HL-60 (cell line): ENCODE results near the gene KRT75.

ENCODE experiments used
- DNase-seq, 2 experiments: peaks; one replicate each; pipeline ENCODE4 v3.0.0-alpha.2; 2010 to 2020; ENCODE audit warnings: low read depth in 1 of 2, low spot score in 1 of 2
- H3K27ac ChIP-seq: fragments of 250-450 bp; sonication (Bioruptor Pico); replicated peaks from 2 replicates; pipeline ENCODE4 v1.5.1; 2020; ENCODE audit warnings: mild to moderate bottlenecking, moderate library complexity
- H3K27me3 ChIP-seq: fragments of 250-450 bp; sonication (Bioruptor Pico); 2 replicates; pipeline ENCODE4 v1.5.1; 2021; ENCODE audit warnings: mild to moderate bottlenecking, moderate library complexity; ENCODE audit not compliant: insufficient read depth, poor library complexity, severe bottlenecking
- H3K4me3 ChIP-seq: replicated peaks from 2 replicates; pipeline ENCODE4 v1.5.1; 2011; ENCODE audit warnings: mild to moderate bottlenecking, control low read depth, low read length; ENCODE audit not compliant: insufficient read depth
- GABPA ChIP-seq: IDR thresholded peaks from 2 replicates; pipeline ENCODE4 v1.6.1; 2012; ENCODE audit warnings: low read depth
- POLR2AphosphoS5 ChIP-seq: IDR thresholded peaks from 2 replicates; pipeline ENCODE4 v1.6.1; 2012; ENCODE audit warnings: low read depth
- SPI1 ChIP-seq: IDR thresholded peaks from 2 replicates; pipeline ENCODE4 v1.6.1; 2012; ENCODE audit warnings: low read depth, mild to moderate bottlenecking, borderline replicate concordance
- TF ChIP-seq, protein P1 (sequence below): IDR thresholded peaks from 2 replicates; pipeline ENCODE4 v1.6.1; 2012; ENCODE audit warnings: low read depth; ENCODE audit not compliant: insufficient replicate concordance
- TF ChIP-seq, protein P2 (sequence below): IDR thresholded peaks from one replicate; pipeline ENCODE4 v1.5.1; 2011; ENCODE audit warnings: low read length, control low read depth, inconsistent platforms; ENCODE audit not compliant: insufficient read depth

KRT75 gene

DNA sequence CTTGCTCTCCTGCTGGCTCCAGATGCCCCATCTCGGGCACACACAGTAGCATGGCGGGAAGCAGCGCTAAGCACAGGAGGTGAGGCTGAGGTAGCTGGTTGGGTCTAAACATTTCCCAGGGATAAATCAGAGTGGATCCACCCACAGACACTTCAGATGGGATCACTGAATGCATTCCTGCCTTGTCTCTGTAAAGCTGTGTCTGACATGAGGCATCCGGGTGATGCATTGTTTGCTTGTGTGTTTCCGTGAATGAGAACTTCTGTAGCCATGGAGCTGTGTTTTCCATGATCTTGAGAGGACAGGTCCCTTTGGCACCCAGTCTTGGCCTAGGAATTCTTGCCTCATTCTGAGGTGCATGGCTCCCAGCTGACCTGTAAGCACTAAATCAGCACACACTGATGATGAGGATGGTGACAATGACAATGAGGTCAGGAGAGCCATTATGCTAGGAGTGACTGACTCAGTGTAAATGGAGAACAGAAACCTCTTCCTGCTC is 6.7 kb upstream of the KRT75 start:
- H3K4me3 ChIP-seq = no peak overlapping the region
- H3K27ac ChIP-seq = no peak overlapping the region
- TF ChIP-seq, protein P1, sequence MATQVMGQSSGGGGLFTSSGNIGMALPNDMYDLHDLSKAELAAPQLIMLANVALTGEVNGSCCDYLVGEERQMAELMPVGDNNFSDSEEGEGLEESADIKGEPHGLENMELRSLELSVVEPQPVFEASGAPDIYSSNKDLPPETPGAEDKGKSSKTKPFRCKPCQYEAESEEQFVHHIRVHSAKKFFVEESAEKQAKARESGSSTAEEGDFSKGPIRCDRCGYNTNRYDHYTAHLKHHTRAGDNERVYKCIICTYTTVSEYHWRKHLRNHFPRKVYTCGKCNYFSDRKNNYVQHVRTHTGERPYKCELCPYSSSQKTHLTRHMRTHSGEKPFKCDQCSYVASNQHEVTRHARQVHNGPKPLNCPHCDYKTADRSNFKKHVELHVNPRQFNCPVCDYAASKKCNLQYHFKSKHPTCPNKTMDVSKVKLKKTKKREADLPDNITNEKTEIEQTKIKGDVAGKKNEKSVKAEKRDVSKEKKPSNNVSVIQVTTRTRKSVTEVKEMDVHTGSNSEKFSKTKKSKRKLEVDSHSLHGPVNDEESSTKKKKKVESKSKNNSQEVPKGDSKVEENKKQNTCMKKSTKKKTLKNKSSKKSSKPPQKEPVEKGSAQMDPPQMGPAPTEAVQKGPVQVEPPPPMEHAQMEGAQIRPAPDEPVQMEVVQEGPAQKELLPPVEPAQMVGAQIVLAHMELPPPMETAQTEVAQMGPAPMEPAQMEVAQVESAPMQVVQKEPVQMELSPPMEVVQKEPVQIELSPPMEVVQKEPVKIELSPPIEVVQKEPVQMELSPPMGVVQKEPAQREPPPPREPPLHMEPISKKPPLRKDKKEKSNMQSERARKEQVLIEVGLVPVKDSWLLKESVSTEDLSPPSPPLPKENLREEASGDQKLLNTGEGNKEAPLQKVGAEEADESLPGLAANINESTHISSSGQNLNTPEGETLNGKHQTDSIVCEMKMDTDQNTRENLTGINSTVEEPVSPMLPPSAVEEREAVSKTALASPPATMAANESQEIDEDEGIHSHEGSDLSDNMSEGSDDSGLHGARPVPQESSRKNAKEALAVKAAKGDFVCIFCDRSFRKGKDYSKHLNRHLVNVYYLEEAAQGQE = no peak
- TF ChIP-seq, protein P2, sequence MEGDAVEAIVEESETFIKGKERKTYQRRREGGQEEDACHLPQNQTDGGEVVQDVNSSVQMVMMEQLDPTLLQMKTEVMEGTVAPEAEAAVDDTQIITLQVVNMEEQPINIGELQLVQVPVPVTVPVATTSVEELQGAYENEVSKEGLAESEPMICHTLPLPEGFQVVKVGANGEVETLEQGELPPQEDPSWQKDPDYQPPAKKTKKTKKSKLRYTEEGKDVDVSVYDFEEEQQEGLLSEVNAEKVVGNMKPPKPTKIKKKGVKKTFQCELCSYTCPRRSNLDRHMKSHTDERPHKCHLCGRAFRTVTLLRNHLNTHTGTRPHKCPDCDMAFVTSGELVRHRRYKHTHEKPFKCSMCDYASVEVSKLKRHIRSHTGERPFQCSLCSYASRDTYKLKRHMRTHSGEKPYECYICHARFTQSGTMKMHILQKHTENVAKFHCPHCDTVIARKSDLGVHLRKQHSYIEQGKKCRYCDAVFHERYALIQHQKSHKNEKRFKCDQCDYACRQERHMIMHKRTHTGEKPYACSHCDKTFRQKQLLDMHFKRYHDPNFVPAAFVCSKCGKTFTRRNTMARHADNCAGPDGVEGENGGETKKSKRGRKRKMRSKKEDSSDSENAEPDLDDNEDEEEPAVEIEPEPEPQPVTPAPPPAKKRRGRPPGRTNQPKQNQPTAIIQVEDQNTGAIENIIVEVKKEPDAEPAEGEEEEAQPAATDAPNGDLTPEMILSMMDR = no peak
- TF ChIP-seq GABPA = no peak
- no peak for TF ChIP-seq POLR2AphosphoS5
- no peak for TF ChIP-seq SPI1
- DNase-seq = no peak
- H3K27me3 ChIP-seq = peaks cover 4% of the 10 kb centered on the region

- no peak for DNase-seq
- TF ChIP-seq, protein P1 = no peak
- TF ChIP-seq, protein P2 = no peak
- TF ChIP-seq POLR2AphosphoS5 (no peak), GABPA (no peak), SPI1 (no peak)
- H3K27ac ChIP-seq = no peak overlapping the region
- H3K4me3 ChIP-seq = no peak overlapping the region
- peaks cover 2% of the 10 kb centered on the region for H3K27me3 ChIP-seq
Measured at GRCh38 chr12:52439845-52440244, 5.7 kb upstream of the KRT75 start.

- Histone ChIP-seq H3K4me3 (no peak overlapping the region), H3K27ac (no peak overlapping the region), H3K27me3 (peaks cover 2% of the 10 kb centered on the region)
- DNase-seq = no peak
- TF ChIP-seq POLR2AphosphoS5 (no peak), GABPA (no peak), SPI1 (no peak)
- TF ChIP-seq, protein P1 = no peak
- TF ChIP-seq, protein P2 = no peak
Measured at GRCh38 chr12:52439420-52439819, 5.2 kb upstream of the KRT75 start.
